ENCODE data around the gene GPD1. TPM values are rescaled to one million over a fixed set of nuclear protein-coding genes. Genes with fewer than 3 reads are reported as not detected.
A peak's percentile ranks its signal among the peaks of the same experiment; 100 is the strongest.

Gene GPD1
- total and polyA plus RNA-seq, 9 of the 15 experiments (the other 6 are each of a cell fraction or from before 2014, with no cell fraction given), result 0.13 to 1.00 (median 0.55) TPM

DNA sequence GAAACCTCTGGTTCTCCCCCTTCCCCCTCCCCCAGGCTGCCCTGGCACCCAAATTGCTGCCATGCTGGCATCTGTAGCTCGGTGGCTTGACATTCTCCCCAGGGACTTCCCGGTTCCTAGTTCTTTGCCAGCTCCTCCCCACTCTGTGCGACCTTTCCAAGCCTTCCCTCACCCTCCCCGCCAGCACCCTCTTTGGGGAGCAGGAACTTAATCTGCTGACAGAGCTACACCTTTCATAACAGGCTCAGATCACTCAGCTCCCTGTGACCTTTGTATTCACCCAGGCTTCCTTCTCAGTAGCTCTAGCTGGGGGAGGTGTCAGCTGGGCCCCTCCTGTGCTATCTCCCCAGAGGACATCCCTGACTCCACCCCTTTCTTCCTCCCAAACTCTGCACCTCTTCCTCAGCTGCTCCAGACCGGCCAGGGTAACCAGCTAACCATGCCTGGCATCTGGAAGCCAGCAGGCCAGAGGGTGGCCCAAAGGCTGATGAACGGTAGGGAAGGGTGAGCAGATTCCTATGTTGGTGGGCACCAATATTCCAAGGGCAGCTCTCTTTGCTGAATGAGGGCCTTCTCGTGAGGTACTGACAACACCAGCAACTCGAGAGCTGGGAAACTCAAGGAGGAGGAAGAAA is 6.4 kb downstream of the GPD1 start (continued):
- TF ChIP-seq E2F3 (CRISPR knock-in tag; IDR thresholded peaks at IDR 0.05) (no peak), ZNF133 (CRISPR knock-in tag; IDR thresholded peaks at IDR 0.05) (no peak), NCOA1 (IDR thresholded peaks at IDR 0.05; ENCODE audit: low read depth) (no peak), TEAD1 (CRISPR knock-in tag; IDR thresholded peaks at IDR 0.05) (0 out of 4 replicates have a peak, but pooled peaks of 1 of the 2 experiments have one; percentile 49), RCOR1 (IDR thresholded peaks at IDR 0.05; ENCODE audit: borderline replicate concordance in 1 of 2, low read depth in 2 of 2, low read length in 2 of 2) (peak in 1 of 2 experiments; percentile 63; a peak in 1 of 4 replicates), KLF6 (CRISPR knock-in tag; IDR thresholded peaks at IDR 0.05; ENCODE audit: borderline replicate concordance) (no peak), CXXC5 (CRISPR knock-in tag; IDR thresholded peaks at IDR 0.05) (0 out of 2 replicates have a peak, but pooled peaks have one; percentile 19), ZKSCAN1 (IDR thresholded peaks at IDR 0.05; ENCODE audit: low read depth, low read length) (no peak), POLR2AphosphoS5 (IDR thresholded peaks at IDR 0.05; ENCODE audit: control insufficient read depth, insufficient read depth, low read depth, low read length) (no peak), BHLHE40 (IDR thresholded peaks at IDR 0.05; ENCODE audit: low read length) (no peak), ZFX (CRISPR knock-in tag; IDR thresholded peaks at IDR 0.05) (peak; percentile 52), HLTF (IDR thresholded peaks at IDR 0.05) (no peak), ZNF316 (IDR thresholded peaks at IDR 0.05) (peak; percentile 77), NCOA2 (IDR thresholded peaks at IDR 0.05; ENCODE audit: partially characterized antibody in 2 of 2) (no peak), POLR2A (conservative IDR thresholded peaks at IDR 0.05) (peak; percentile 50; the same call in 1 of the 2 replicates)
- TF ChIP-seq, protein P1, sequence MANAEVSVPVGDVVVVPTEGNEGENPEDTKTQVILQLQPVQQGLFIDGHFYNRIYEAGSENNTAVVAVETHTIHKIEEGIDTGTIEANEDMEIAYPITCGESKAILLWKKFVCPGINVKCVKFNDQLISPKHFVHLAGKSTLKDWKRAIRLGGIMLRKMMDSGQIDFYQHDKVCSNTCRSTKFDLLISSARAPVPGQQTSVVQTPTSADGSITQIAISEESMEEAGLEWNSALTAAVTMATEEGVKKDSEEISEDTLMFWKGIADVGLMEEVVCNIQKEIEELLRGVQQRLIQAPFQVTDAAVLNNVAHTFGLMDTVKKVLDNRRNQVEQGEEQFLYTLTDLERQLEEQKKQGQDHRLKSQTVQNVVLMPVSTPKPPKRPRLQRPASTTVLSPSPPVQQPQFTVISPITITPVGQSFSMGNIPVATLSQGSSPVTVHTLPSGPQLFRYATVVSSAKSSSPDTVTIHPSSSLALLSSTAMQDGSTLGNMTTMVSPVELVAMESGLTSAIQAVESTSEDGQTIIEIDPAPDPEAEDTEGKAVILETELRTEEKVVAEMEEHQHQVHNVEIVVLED (CRISPR knock-in tag; IDR thresholded peaks at IDR 0.05), result no peak
- TF ChIP-seq, protein P2, sequence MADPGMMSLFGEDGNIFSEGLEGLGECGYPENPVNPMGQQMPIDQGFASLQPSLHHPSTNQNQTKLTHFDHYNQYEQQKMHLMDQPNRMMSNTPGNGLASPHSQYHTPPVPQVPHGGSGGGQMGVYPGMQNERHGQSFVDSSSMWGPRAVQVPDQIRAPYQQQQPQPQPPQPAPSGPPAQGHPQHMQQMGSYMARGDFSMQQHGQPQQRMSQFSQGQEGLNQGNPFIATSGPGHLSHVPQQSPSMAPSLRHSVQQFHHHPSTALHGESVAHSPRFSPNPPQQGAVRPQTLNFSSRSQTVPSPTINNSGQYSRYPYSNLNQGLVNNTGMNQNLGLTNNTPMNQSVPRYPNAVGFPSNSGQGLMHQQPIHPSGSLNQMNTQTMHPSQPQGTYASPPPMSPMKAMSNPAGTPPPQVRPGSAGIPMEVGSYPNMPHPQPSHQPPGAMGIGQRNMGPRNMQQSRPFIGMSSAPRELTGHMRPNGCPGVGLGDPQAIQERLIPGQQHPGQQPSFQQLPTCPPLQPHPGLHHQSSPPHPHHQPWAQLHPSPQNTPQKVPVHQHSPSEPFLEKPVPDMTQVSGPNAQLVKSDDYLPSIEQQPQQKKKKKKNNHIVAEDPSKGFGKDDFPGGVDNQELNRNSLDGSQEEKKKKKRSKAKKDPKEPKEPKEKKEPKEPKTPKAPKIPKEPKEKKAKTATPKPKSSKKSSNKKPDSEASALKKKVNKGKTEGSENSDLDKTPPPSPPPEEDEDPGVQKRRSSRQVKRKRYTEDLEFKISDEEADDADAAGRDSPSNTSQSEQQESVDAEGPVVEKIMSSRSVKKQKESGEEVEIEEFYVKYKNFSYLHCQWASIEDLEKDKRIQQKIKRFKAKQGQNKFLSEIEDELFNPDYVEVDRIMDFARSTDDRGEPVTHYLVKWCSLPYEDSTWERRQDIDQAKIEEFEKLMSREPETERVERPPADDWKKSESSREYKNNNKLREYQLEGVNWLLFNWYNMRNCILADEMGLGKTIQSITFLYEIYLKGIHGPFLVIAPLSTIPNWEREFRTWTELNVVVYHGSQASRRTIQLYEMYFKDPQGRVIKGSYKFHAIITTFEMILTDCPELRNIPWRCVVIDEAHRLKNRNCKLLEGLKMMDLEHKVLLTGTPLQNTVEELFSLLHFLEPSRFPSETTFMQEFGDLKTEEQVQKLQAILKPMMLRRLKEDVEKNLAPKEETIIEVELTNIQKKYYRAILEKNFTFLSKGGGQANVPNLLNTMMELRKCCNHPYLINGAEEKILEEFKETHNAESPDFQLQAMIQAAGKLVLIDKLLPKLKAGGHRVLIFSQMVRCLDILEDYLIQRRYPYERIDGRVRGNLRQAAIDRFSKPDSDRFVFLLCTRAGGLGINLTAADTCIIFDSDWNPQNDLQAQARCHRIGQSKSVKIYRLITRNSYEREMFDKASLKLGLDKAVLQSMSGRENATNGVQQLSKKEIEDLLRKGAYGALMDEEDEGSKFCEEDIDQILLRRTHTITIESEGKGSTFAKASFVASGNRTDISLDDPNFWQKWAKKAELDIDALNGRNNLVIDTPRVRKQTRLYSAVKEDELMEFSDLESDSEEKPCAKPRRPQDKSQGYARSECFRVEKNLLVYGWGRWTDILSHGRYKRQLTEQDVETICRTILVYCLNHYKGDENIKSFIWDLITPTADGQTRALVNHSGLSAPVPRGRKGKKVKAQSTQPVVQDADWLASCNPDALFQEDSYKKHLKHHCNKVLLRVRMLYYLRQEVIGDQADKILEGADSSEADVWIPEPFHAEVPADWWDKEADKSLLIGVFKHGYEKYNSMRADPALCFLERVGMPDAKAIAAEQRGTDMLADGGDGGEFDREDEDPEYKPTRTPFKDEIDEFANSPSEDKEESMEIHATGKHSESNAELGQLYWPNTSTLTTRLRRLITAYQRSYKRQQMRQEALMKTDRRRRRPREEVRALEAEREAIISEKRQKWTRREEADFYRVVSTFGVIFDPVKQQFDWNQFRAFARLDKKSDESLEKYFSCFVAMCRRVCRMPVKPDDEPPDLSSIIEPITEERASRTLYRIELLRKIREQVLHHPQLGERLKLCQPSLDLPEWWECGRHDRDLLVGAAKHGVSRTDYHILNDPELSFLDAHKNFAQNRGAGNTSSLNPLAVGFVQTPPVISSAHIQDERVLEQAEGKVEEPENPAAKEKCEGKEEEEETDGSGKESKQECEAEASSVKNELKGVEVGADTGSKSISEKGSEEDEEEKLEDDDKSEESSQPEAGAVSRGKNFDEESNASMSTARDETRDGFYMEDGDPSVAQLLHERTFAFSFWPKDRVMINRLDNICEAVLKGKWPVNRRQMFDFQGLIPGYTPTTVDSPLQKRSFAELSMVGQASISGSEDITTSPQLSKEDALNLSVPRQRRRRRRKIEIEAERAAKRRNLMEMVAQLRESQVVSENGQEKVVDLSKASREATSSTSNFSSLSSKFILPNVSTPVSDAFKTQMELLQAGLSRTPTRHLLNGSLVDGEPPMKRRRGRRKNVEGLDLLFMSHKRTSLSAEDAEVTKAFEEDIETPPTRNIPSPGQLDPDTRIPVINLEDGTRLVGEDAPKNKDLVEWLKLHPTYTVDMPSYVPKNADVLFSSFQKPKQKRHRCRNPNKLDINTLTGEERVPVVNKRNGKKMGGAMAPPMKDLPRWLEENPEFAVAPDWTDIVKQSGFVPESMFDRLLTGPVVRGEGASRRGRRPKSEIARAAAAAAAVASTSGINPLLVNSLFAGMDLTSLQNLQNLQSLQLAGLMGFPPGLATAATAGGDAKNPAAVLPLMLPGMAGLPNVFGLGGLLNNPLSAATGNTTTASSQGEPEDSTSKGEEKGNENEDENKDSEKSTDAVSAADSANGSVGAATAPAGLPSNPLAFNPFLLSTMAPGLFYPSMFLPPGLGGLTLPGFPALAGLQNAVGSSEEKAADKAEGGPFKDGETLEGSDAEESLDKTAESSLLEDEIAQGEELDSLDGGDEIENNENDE (IDR thresholded peaks at IDR 0.05; ENCODE audit: low read depth, low read length), result no peak
